ENCODE measurements around the gene CRADD.

- TF ChIP-seq EP300 (IDR thresholded peaks at IDR 0.05) (no peak), POLR2A (IDR thresholded peaks at IDR 0.05) (no peak)
- TF ChIP-seq, protein P1, sequence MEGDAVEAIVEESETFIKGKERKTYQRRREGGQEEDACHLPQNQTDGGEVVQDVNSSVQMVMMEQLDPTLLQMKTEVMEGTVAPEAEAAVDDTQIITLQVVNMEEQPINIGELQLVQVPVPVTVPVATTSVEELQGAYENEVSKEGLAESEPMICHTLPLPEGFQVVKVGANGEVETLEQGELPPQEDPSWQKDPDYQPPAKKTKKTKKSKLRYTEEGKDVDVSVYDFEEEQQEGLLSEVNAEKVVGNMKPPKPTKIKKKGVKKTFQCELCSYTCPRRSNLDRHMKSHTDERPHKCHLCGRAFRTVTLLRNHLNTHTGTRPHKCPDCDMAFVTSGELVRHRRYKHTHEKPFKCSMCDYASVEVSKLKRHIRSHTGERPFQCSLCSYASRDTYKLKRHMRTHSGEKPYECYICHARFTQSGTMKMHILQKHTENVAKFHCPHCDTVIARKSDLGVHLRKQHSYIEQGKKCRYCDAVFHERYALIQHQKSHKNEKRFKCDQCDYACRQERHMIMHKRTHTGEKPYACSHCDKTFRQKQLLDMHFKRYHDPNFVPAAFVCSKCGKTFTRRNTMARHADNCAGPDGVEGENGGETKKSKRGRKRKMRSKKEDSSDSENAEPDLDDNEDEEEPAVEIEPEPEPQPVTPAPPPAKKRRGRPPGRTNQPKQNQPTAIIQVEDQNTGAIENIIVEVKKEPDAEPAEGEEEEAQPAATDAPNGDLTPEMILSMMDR (IDR thresholded peaks at IDR 0.05) = no peak
These were observed 173.5 kb downstream of the CRADD start for GRCh38 chr12:93850481-93851256.

All from suprapubic skin (tissue), 3 donors.